HG02798 (cell line): ENCODE results near the gene LYL1.
"Not testable (repeated sequence)": the region's sequence is repeated elsewhere in the genome, so short reads cannot be mapped to it uniquely, and the experiment has no call there.

ENCODE experiments used
- ATAC-seq: cut with Tn5 transposase; IDR thresholded peaks from one replicate; pipeline ENCODE4 v1.9.1; 2021; ENCODE audit warnings: mild to moderate bottlenecking; ENCODE audit not compliant: unreplicated experiment, poor library complexity

The LYL1 gene

GRCh38 chr19:13102666-13103580, at the start of gene LYL1:
LYL1 (minus strand) TSS chr19:13102858; CDS start chr19:13101171, 1,687 bp downstream.
- ATAC-seq = peak; percentile 35

DNA sequence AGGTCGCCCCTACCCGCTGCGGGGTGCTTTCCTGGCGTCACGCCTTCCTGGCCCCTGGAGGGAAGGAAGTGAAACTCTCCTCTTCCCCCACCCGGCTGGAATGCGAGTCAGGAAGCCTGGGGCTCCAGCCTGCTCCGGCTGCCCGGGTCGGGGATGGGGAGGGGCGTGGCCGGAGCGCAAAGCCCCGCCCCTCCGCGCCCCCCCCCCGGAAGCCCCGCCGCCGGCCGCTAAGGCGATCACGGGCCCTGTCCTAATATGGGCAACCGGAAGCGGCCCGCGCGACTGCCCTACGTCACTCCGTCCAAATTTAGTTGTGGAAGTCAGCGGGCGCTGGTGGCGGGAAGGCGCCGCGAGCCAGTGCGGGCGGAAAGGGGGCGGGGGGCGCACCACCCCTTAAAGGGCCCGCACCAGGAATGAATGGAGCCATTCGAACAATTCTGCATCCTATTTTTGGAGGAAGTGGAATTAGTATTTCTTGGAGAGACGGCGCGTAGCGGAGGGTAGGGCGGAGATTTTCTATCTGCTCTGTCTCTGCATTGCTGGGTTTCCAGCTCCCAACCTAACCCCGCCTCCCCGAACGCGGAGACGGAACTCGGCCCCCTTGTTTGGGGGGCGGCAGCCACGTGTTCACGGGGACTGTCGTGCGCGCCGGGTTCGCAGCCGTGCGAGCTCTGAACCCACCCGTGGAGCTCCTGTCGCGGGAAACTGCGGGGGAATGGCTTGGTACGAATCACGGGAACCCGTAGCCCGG, 49.1 kb upstream of the LYL1 start:
- peak; percentile 42 for ATAC-seq

GRCh38 chr19:13150931-13151604, 48.4 kb upstream of the LYL1 start:
- no peak for ATAC-seq

DNA sequence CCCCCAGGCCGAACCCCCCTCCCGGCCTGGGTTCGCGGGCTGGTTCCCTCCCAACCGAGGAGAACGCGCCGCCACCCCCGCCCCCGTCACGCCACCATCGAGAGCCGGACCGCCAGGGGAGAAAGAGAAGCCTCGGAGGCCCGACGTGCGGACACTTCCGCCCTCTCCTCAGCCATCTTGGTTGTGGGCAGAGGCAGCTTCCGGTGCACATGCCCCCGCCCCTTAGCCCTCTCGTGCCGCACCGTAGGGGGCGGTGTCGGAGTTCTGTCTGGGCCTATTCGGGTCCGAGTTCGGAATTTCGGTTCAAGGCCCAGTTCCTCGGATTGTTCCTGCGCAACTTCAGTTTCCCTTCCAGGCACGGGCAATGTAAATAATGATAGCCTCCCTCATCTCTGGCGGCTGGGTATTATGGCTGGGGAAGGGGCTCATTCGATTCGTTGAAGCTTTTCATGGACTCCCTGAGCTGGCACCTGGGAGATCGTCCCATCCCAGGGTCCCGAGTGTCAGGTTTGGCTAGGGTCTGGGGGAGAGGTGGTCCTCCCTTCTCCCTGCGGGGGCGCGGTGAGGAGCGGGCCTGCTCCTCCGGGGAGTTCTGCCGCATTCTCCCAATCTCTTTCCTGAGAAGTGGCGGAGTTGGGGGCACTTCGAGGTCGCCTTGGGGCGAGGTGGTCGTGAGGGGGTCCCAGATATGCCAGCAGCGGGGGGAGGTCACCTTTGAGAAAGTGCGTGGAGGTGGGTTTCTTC, 47.7 kb upstream of the LYL1 start, which contains the start of the genes IER2 and STX10:
IER2 (plus strand) TSS at position 225 of the 744 bp plus-strand sequence. CDS start 2,776 bp downstream, outside the sequence.
STX10 (minus strand) TSS at position 189 of the 744 bp plus-strand sequence. CDS start 202 bp downstream, outside the sequence.
- ATAC-seq = peak; percentile 44

- no peak for ATAC-seq
Observed at GRCh38 chr19:13149628-13150186, 47.0 kb upstream of the LYL1 start.

- not testable (repeated sequence) for ATAC-seq
Observed at GRCh38 chr19:13149173-13149627, 46.5 kb upstream of the LYL1 start.

DNA sequence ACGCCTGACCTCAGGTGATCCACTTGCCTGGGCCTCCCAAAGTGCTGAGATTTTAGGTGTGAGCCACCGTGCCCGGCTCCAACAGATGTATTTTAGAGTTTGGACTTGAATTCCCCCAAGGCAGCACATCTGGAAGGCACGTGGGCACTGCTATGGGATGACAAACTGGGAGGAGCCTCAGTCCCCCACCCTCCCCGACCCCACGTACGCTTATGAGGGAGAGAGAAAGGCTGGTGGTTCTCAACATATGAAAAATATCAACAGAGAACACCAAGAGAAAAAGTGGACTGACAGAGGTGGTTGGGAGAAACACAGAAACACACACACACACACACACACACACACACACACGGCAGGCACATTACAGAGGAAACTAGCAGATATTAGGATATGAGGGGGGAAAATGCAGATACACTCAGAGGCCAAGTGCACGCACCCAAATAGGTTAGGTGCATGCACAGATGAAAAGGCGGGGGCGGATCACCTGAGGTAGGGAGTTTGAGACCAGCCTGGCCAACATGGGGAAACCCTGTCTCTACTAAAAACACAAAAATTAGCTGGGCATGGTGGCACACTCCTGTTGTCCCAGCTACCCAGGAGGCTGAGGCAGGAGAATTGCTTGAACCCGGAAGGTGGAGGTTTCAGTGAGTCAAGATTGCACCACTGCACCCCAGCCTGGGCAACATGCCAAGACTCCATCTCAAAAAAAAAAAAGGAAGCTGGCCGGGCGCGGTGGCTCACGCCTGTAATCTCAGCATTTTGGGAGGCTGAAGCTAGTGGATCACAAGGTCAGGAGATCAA, 44.3 kb upstream of the LYL1 start:
- ATAC-seq = no peak

GRCh38 chr19:13139633-13140311, 37.1 kb upstream of the LYL1 start:
- ATAC-seq = no peak

DNA sequence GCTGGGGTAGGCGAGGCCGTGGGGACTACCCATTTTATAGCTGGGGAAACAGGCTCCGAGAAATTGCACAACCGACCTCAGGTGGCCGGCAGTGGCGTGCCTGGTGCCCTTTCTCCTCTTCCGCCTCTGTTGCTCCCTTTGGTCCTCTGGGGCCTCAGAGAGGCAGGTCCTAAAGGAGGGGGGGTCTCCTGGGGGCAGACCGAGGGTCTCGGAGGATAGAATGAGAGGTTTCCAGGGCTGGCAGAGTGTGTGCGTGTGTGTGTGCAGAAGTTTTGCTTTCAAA, 36.2 kb upstream of the LYL1 start:
- no peak for ATAC-seq

DNA sequence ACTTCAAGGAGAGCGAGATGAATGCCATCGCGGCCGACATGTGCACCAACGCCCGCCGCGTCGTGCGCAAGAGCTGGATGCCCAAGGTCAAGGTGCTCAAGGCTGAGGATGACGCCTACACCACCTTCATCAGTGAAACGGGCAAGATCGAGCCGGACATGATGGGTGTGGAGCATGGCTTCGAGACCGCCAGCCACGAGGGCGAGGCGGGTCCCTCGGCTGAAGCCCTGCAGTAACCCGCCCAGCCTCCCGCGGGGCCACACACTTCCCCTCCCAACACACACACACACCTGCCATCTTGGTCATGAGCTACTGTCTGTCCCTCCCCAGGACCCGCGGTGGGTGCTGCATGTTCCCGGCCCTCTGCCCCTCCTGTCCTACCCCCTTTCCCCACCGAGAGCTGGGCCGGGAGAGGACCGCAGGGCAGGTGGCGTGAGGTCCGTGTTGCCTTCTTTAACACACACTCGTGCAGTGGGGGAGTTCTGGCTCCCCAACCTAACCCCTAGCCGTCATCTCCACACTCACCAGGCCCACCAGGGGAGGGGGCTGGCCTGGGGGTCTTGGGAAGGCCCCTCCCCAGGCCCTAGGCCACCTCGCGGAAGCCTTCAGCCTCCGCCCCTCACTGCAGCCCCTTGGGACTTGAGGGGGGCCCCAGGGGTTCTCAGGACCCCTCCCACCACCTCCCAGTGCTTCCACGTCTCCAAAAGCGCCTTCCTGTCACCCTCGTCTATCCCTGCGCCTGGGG, 35.7 kb upstream of the LYL1 start:
- ATAC-seq = no peak

GRCh38 chr19:13137290-13137794, 34.7 kb upstream of the LYL1 start:
- no peak for ATAC-seq

DNA sequence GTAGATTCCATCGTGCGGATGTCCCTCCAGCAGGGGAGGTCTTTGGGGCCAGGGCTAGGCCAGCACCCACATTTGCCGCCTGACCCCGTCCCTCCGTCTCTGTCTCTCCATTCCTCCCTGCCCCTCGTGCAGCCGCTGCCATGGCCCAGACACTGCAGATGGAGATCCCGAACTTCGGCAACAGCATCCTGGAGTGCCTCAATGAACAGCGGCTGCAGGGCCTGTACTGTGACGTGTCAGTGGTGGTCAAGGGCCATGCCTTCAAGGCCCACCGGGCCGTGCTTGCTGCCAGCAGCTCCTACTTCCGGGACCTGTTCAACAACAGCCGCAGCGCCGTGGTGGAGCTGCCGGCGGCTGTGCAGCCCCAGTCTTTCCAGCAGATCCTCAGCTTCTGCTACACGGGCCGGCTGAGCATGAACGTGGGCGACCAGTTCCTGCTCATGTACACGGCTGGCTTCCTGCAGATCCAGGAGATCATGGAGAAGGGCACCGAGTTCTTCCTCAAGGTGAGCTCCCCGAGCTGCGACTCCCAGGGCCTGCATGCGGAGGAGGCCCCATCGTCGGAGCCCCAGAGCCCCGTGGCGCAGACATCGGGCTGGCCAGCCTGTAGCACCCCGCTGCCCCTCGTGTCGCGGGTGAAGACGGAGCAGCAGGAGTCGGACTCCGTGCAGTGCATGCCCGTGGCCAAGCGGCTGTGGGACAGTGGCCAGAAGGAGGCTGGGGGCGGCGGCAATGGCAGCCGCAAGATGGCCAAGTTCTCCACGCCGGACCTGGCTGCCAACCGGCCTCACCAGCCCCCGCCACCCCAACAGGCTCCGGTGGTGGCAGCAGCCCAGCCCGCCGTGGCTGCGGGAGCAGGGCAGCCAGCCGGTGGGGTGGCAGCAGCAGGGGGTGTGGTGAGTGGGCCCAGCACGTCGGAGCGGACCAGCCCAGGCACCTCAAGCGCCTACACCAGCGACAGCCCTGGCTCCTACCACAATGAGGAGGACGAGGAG, 32.7 kb upstream of the LYL1 start:
- ATAC-seq = no peak

- ATAC-seq = no peak
Observed at GRCh38 chr19:13134626-13135025, 32.0 kb upstream of the LYL1 start.

DNA sequence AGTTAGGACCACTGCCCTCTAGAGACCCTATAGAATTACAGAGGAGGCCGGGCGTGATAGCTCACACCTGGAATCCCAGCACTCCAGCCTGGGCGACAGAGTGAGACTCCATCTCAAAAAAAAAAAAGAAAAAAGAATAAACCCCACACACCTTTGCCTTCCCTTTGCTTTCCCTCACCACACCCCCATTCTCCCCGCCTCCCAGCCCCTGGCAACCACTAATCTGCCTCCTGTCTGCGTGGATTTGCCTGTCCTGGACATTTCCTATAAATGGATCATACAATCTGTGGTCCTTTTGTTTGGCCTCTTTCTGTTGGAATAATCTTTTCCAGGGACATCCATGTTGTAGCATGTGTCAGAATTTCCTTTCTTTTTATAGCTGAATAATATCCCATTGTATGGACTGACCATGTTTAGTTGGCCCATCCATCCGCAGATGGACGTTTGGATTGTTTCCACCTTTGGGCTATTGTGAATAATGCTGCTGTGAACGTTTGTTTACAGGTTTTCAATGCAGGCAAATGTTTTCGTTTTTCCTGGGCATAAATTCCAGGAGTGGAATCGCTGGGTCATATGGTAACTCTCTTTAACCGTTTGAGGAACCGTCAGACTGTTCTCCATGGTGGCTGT, 30.7 kb upstream of the LYL1 start:
- no peak for ATAC-seq

GRCh38 chr19:13132471-13133180, 30.0 kb upstream of the LYL1 start:
- no peak for ATAC-seq
